ENCODE measurements around the gene PHF19.

- TF ChIP-seq, protein P1, sequence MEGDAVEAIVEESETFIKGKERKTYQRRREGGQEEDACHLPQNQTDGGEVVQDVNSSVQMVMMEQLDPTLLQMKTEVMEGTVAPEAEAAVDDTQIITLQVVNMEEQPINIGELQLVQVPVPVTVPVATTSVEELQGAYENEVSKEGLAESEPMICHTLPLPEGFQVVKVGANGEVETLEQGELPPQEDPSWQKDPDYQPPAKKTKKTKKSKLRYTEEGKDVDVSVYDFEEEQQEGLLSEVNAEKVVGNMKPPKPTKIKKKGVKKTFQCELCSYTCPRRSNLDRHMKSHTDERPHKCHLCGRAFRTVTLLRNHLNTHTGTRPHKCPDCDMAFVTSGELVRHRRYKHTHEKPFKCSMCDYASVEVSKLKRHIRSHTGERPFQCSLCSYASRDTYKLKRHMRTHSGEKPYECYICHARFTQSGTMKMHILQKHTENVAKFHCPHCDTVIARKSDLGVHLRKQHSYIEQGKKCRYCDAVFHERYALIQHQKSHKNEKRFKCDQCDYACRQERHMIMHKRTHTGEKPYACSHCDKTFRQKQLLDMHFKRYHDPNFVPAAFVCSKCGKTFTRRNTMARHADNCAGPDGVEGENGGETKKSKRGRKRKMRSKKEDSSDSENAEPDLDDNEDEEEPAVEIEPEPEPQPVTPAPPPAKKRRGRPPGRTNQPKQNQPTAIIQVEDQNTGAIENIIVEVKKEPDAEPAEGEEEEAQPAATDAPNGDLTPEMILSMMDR (IDR thresholded peaks at IDR 0.05; ENCODE audit: low read depth, low read length, poor library complexity, severe bottlenecking): no peak
- no peak for TF ChIP-seq EZH2phosphoT487 (IDR thresholded peaks at IDR 0.05; ENCODE audit: borderline replicate concordance, low read length)
Observed at GRCh38 chr9:120921661-120922181, 44.7 kb upstream of the PHF19 start.

Data from DOHH2 (cell line).